Hair follicle dermal papilla cell (primary cell): ENCODE data around the gene CDON. TPM values are rescaled to one million over a fixed set of nuclear protein-coding genes. Genes with fewer than 3 reads are reported as not detected.

ENCODE experiments used
- total RNA-seq: library from RNA; depleted of rRNA; stranded (reverse); fragments of >200 nt; gene quantifications from 2 replicates; pipeline ENCODE4 v1.2.3, GENCODE V29; 2012

Gene CDON, protein sequence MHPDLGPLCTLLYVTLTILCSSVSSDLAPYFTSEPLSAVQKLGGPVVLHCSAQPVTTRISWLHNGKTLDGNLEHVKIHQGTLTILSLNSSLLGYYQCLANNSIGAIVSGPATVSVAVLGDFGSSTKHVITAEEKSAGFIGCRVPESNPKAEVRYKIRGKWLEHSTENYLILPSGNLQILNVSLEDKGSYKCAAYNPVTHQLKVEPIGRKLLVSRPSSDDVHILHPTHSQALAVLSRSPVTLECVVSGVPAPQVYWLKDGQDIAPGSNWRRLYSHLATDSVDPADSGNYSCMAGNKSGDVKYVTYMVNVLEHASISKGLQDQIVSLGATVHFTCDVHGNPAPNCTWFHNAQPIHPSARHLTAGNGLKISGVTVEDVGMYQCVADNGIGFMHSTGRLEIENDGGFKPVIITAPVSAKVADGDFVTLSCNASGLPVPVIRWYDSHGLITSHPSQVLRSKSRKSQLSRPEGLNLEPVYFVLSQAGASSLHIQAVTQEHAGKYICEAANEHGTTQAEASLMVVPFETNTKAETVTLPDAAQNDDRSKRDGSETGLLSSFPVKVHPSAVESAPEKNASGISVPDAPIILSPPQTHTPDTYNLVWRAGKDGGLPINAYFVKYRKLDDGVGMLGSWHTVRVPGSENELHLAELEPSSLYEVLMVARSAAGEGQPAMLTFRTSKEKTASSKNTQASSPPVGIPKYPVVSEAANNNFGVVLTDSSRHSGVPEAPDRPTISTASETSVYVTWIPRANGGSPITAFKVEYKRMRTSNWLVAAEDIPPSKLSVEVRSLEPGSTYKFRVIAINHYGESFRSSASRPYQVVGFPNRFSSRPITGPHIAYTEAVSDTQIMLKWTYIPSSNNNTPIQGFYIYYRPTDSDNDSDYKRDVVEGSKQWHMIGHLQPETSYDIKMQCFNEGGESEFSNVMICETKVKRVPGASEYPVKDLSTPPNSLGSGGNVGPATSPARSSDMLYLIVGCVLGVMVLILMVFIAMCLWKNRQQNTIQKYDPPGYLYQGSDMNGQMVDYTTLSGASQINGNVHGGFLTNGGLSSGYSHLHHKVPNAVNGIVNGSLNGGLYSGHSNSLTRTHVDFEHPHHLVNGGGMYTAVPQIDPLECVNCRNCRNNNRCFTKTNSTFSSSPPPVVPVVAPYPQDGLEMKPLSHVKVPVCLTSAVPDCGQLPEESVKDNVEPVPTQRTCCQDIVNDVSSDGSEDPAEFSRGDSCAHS (N-terminal part only)
- 368 and 408 TPM in 2 replicates for total RNA-seq

DNA sequence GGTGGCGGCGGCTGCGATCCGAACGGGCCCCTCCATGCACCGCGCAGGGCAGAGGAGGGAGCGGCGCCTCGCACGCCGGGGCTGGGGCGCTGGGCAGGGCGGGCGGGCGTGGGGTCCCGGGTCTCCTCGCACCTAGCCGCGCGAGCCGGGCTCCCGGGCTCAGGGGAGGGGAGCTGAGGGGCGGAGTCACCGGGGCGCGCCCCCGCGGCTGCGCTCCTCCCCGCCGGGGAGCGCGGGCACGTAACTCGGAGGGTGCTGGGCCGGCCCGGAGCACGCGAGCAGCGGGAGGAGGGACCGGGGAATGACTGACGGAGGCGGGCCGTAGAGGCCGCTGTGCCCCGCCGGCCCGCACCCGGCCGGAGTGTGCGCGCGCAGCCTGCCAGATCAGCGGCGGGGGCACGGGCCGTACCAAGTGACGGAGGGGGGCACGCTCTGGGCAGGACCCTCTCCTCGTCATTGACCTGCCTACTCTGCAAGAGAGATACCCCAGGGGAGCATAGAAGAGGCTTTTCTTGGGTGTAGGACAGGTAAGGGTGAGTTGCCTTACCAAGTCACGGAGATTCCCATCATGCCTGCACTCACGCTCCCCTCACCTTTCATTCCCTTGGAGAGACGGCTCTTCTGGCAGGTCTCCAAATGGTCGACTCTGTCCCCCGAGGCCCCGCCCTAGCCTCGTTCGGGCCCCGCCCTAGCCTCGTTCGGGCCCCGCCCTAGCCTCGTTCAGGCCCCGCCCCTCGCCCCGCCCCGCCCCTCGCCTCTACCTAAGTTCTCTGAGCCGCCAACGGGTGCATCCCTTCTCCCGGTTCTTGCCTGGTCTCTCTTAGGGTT is at the start of gene CDON:
TSS of gene CDON (minus strand) at position 188 of the 828 bp plus-strand sequence. CDS start 39,390 bp downstream, outside the sequence.

DNA sequence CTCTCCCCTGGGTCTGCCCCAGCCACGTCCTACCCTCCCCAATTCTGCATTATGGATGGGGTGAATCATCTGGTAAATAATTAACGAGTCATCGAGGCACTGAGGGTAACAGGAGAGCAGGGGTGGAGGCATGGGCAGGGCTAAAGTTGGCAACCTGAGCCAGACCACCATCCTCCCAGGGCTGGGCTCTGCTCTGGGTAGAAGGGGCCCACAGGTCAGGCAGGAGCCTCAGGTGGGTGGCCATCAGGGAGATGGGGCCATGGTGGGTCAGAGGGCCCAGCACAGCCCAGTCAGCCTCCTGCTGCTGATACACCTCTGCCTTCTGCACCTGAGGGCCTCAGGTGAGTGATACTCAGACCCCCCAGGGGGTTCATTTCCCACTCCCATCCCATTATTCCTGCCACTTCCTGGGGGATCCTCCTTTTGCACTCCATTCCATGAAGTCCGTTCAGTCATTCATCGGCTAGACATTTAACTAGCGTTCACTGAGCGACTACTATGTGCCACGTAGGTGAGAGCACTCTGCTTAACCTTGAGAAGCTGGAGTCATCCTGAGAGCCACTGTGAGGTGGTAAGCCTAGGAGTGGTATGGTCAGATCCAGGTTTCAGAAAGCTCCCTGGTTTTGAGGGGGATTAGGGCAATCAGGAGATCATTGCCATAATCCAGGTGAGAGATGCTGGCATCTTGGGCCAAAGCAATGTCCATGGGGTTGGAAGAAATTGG is 116.7 kb downstream of the CDON start, which contains the start of gene VSIG10L2:
TSS of gene VSIG10L2 (plus strand) at position 248 of the 724 bp plus-strand sequence. CDS start at position 260, 12 bp downstream.

Other genes with a start within 250 kb of the CDON start
- not detected in 2 replicates for gene PATE4, start 229.6 kb downstream of the CDON start, total RNA-seq
- gene HYLS1, start 175.2 kb downstream of the CDON start, total RNA-seq: 5.8 and 7.3 TPM in 2 replicates
- 8.3 and 10.7 TPM in 2 replicates for gene PUS3, start 159.7 kb downstream of the CDON start, total RNA-seq
- gene DDX25, start 158.4 kb downstream of the CDON start, total RNA-seq: 0.16 TPM in 1 of 2 replicates, not detected in the other
- under 0.01 and 0.36 TPM in 2 replicates for gene VSIG10L2, start 116.8 kb downstream of the CDON start, total RNA-seq
- 29.1 and 29.5 TPM in 2 replicates for gene RPUSD4, start 148.8 kb upstream of the CDON start, total RNA-seq
- 28.6 and 32.2 TPM in 2 replicates for gene FAM118B, start 148.9 kb upstream of the CDON start, total RNA-seq
- gene SRPRA, start 206.0 kb upstream of the CDON start, total RNA-seq: 107 and 118 TPM in 2 replicates
- gene FOXRED1, start 206.3 kb upstream of the CDON start, total RNA-seq: 11.0 and 13.8 TPM in 2 replicates
- gene TIRAP, start 220.2 kb upstream of the CDON start, total RNA-seq: 5.8 and 9.2 TPM in 2 replicates
- 11.7 and 15.7 TPM in 2 replicates for gene DCPS, start 241.2 kb upstream of the CDON start, total RNA-seq